Measurements from ENCODE around the gene TOM1L2. TPM values are rescaled to one million over a fixed set of nuclear protein-coding genes. Genes with fewer than 3 reads are reported as not detected.

Gene TOM1L2
- total RNA-seq, 1 experiment from 2014 or later = 24.1 TPM

GRCh38 chr17:17934806-17935205 lies 37.4 kb downstream of the TOM1L2 start (continued):
- TF ChIP-seq ZNF274 (IDR thresholded peaks at IDR 0.05; ENCODE audit: low read depth, low read length) = no peak
- TF ChIP-seq EZH2 (IDR thresholded peaks at IDR 0.05) = no peak
- TF ChIP-seq CBX3 (IDR thresholded peaks at IDR 0.05; ENCODE audit: low read depth) = no peak
- no peak for TF ChIP-seq ZFX (IDR thresholded peaks at IDR 0.05)

GRCh38 chr17:17934214-17934613 lies 38.0 kb downstream of the TOM1L2 start:
- Histone ChIP-seq H3K4me3 (replicated peaks in 1 of 2; ENCODE audit: low read depth in 1 of 2, low read length in 2 of 2) (no peak overlapping the region), H4K20me1 (ENCODE audit: insufficient read depth) (no peaks in the 10 kb centered on the region), H3K4me1 (ENCODE audit: control insufficient read depth in 1 of 2, insufficient read depth in 2 of 2, low read length in 2 of 2) (peaks cover 32 to 50% of the 10 kb centered on the region in 2 experiments), H3K79me2 (ENCODE audit: insufficient read depth, low read length) (no peaks in the 10 kb centered on the region; the same call in 1 of the 2 replicates), H3K4me2 (ENCODE audit: low read length) (no peak overlapping the region), H3K27ac (ENCODE audit: low read depth, low read length) (no peak overlapping the region), H3K27me3 (ENCODE audit: insufficient read depth, low read length) (no peaks in the 10 kb centered on the region), H2AFZ (ENCODE audit: low read depth, low read length, poor library complexity, severe bottlenecking) (no peak overlapping the region), H3K9me2 (ENCODE audit: insufficient read depth) (no peaks in the 10 kb centered on the region), H3K9ac (ENCODE audit: low read length) (no peak overlapping the region), H3K36me3 (ENCODE audit: control insufficient read depth in 1 of 2, insufficient read depth in 2 of 2, low read length in 2 of 2) (no peaks in the 10 kb centered on the region), H3K9me3 (ENCODE audit: control insufficient read depth in 1 of 2, insufficient read depth in 1 of 2, low read depth in 1 of 2, low read length in 2 of 2) (no peaks in the 10 kb centered on the region)
- ATAC-seq (no peak), DNase-seq (ENCODE audit: low read depth, low spot score) (no peak)
- intact Hi-C loops (cut with micrococcal nuclease) = no loop called here
- RAD21 ChIA-PET (ENCODE audit: low non-redundant PET in 1 of 2, low total read pairs in 2 of 2, uncharacterized antibody in 2 of 2, unreplicated experiment in 2 of 2) = no interaction called here
- POLR2A ChIA-PET = interaction anchor here (0.9 kb wide), 1 partner anchor 24 kb away, joined by 3 read pairs; no protein-coding TSS in a partner anchor
- CTCF ChIA-PET = interaction anchor here (1.1 kb wide), 1 partner anchor 15 kb away, joined by 3 read pairs; no protein-coding TSS in a partner anchor
- no TSS peak for BruUV-seq (replicated peaks)
- TF ChIP-seq MAX (IDR thresholded peaks at IDR 0.05) (no peak), ZNF274 (IDR thresholded peaks at IDR 0.05; ENCODE audit: low read depth, low read length) (no peak), ZFX (IDR thresholded peaks at IDR 0.05) (no peak), TCF7L2 (IDR thresholded peaks at IDR 0.05; ENCODE audit: borderline replicate concordance, extremely low read depth, insufficient read depth, insufficient read length) (no peak), JUND (IDR thresholded peaks at IDR 0.05) (no peak), SIN3A (IDR thresholded peaks at IDR 0.05; ENCODE audit: low read depth) (no peak), EZH2 (IDR thresholded peaks at IDR 0.05) (no peak), ELF1 (IDR thresholded peaks at IDR 0.05; ENCODE audit: borderline replicate concordance, low read depth) (no peak), POLR2AphosphoS5 (IDR thresholded peaks at IDR 0.05; ENCODE audit: low read depth, low read length) (no peak), CTCF (IDR thresholded peaks at IDR 0.05 in 2 of 3, conservative IDR thresholded peaks at IDR 0.05 in 1 of 3; ENCODE audit: borderline replicate concordance in 1 of 3, insufficient read depth in 1 of 3, low read depth in 2 of 3, low read length in 2 of 3) (no peak), EGR1 (IDR thresholded peaks at IDR 0.05; ENCODE audit: low read depth) (no peak), SRF (IDR thresholded peaks at IDR 0.05; ENCODE audit: low read depth) (no peak), REST (IDR thresholded peaks at IDR 0.05; ENCODE audit: low read depth) (no peak), YY1 (IDR thresholded peaks at IDR 0.05; ENCODE audit: extremely low read depth, insufficient replicate concordance, low read depth, low read length) (no peak), FOSL1 (IDR thresholded peaks at IDR 0.05; ENCODE audit: low read depth) (no peak), EZH2phosphoT487 (IDR thresholded peaks at IDR 0.05; ENCODE audit: borderline replicate concordance) (no peak), SP1 (IDR thresholded peaks at IDR 0.05; ENCODE audit: low read depth) (no peak), ZBTB33 (IDR thresholded peaks at IDR 0.05; ENCODE audit: extremely low read depth, insufficient replicate concordance, low read length) (no peak)
